ENCODE measurements around the gene POLR1E. TPM values are rescaled to one million over a fixed set of nuclear protein-coding genes. Genes with fewer than 3 reads are reported as not detected.

Gene POLR1E
- total RNA-seq (2022; extraction: Qiagen RNA extraction), result 33.1 to 40.0 TPM (median 36.2 TPM) in 5 replicates

GRCh38 chr9:37485389-37486255, at the start of gene POLR1E:
Gene POLR1E, plus strand, starts transcription at chr9:37485948. Its CDS starts 100 bp downstream, at chr9:37486048.

GRCh38 chr9:37465249-37466036, 20.3 kb upstream of the POLR1E start, which contains the start of gene ZBTB5:
Gene ZBTB5, minus strand, starts transcription at chr9:37465450. Its CDS starts 22,899 bp downstream, at chr9:37442551.

Other genes starting within 250 kb of the POLR1E start
- 142 to 173 TPM (median 170 TPM) in 5 replicates for gene GRHPR, start 63.3 kb upstream of the POLR1E start, total RNA-seq (2022; extraction: Qiagen RNA extraction)
- gene ZBTB5, start 20.5 kb upstream of the POLR1E start, total RNA-seq (2022; extraction: Qiagen RNA extraction), result 6.4 to 8.4 TPM (median 7.7 TPM) in 5 replicates
- 6.5 to 8.3 TPM (median 6.8 TPM) in 5 replicates for gene FBXO10, start 90.4 kb downstream of the POLR1E start, total RNA-seq (2022; extraction: Qiagen RNA extraction)
- 314 to 348 TPM (median 327 TPM) in 5 replicates for gene TOMM5, start 106.6 kb downstream of the POLR1E start, total RNA-seq (2022; extraction: Qiagen RNA extraction)
- gene FRMPD1, start 165.0 kb downstream of the POLR1E start, total RNA-seq (2022; extraction: Qiagen RNA extraction), result 0.03 to 0.10 TPM (median 0.05 TPM) in 5 replicates

Data from A549 treated with Mapracorat at 1 μM for 4 hours (cell line).